PC-3 (cell line): ENCODE results near the gene XPO5. TPM values are rescaled to one million over a fixed set of nuclear protein-coding genes. Genes with fewer than 3 reads are reported as not detected.

ENCODE experiments used
- ATAC-seq: fragments of 200-7000 bp; cut with Tn5 transposase; 2 replicates; pipeline ENCODE4 v1.9.1; 2020; ENCODE audit warnings: mild to moderate bottlenecking, moderate library complexity
- Bru-seq: library from RNA; stranded (reverse); fragments of 400-500 nt; gene quantifications from one replicate; lab custom pipeline; 2021; lab: Mats Ljungman, UMichigan
- BruChase-seq, 2 experiments: library from RNA; stranded (reverse); fragments of 400-500 nt; gene quantifications; one replicate each; lab custom pipeline; 2021; lab: Mats Ljungman, UMichigan
- BruUV-seq: library from RNA; stranded (reverse); fragments of 400-500 nt; replicated peaks from 2 replicates; lab custom pipeline; 2021; lab: Mats Ljungman, UMichigan
- CTCF ChIA-PET: fragments of 300-600 bp; sonication (Branson Sonifier 250); formaldehyde crosslinking; loops from one replicate; lab custom pipeline; 2022; ENCODE audit warnings: antibody characterized with exemption; lab: Charles Lee
- POLR2A ChIA-PET: fragments of 300-600 bp; sonication (Branson Sonifier 250); formaldehyde crosslinking; loops from one replicate; lab custom pipeline; 2022; ENCODE audit warnings: antibody characterized with exemption; ENCODE audit not compliant: unreplicated experiment; lab: Charles Lee
- DNase-seq: peaks from one replicate; pipeline ENCODE4 v3.0.0-alpha.2; 2015
- H2AFZ ChIP-seq: fragments of 300-600 bp; sonication (generic); 2 replicates; pipeline ENCODE4 v1.6.0; 2016; ENCODE audit warnings: antibody characterized with exemption, low read length
- H3F3A ChIP-seq: fragments of 300-600 bp; sonication (generic); one replicate; pipeline ENCODE4 v1.6.0; 2017; ENCODE audit warnings: antibody characterized with exemption, low read length, control low read depth, mild to moderate bottlenecking; ENCODE audit not compliant: unreplicated experiment
- H3K27ac ChIP-seq: fragments of 300-600 bp; sonication (generic); 2 replicates; pipeline ENCODE4 v1.5.1; 2016; ENCODE audit warnings: mild to moderate bottlenecking, low read length
- H3K27me3 ChIP-seq: fragments of 300-600 bp; sonication (generic); 2 replicates; pipeline ENCODE4 v1.6.1; 2016; ENCODE audit warnings: low read length, mixed read lengths
- H3K36me3 ChIP-seq: fragments of 300-600 bp; sonication (generic); 2 replicates; pipeline ENCODE4 v1.6.1; 2016; ENCODE audit warnings: low read depth, mixed run types, low read length, mixed read lengths
- H3K4me1 ChIP-seq: fragments of 300-600 bp; sonication (generic); 2 replicates; pipeline ENCODE4 v1.5.1; 2016; ENCODE audit warnings: low read length; ENCODE audit not compliant: insufficient read depth
- H3K4me2 ChIP-seq: fragments of 300-600 bp; sonication (generic); 2 replicates; pipeline ENCODE4 v1.6.0; 2016; ENCODE audit warnings: low read length
- H3K4me3 ChIP-seq: fragments of 300-600 bp; sonication (generic); 2 replicates; pipeline ENCODE4 v1.5.1; 2016; ENCODE audit warnings: mild to moderate bottlenecking, low read length, mixed read lengths
- H3K79me2 ChIP-seq: fragments of 300-600 bp; sonication (generic); 2 replicates; pipeline ENCODE4 v1.6.1; 2017; ENCODE audit warnings: low read length, mixed read lengths
- H3K9ac ChIP-seq: fragments of 300-600 bp; sonication (generic); 2 replicates; pipeline ENCODE4 v1.6.0; 2016; ENCODE audit warnings: mild to moderate bottlenecking, low read length
- H3K9me2 ChIP-seq: fragments of 300-600 bp; sonication (generic); replicated peaks from 2 replicates; pipeline ENCODE4 v1.6.1; 2016; ENCODE audit warnings: mixed run types, low read length, mixed read lengths
- H3K9me3 ChIP-seq: fragments of 300-600 bp; sonication (generic); 2 replicates; pipeline ENCODE4 v1.6.1; 2016; ENCODE audit warnings: low read length, mixed read lengths
- H4K20me1 ChIP-seq: fragments of 300-600 bp; sonication (generic); 2 replicates; pipeline ENCODE4 v1.6.1; 2016; ENCODE audit warnings: low read length, mixed read lengths
- EZH2 ChIP-seq: fragments of 300-600 bp; sonication (generic); IDR thresholded peaks from one replicate; pipeline ENCODE4 v1.6.1; 2017; ENCODE audit warnings: antibody characterized with exemption, mild to moderate bottlenecking, low read length; ENCODE audit not compliant: unreplicated experiment
- EZH2phosphoT487 ChIP-seq: fragments of 300-600 bp; sonication (generic); IDR thresholded peaks from 2 replicates; pipeline ENCODE4 v1.6.1; 2018; ENCODE audit warnings: mild to moderate bottlenecking, antibody characterized with exemption, low read length, borderline replicate concordance
- intact Hi-C: fragments of 100-400 bp; cut with micrococcal nuclease; formaldehyde crosslinking; loops from 2 replicates; pipeline ENCODE4 v1.9.0; 2023
- long read RNA-seq: library from polyadenylated mRNA; unstranded; transcript quantifications from one replicate; pipeline ENCODE4 v2.0.0, GENCODE V29; 2021; ENCODE audit not compliant: unreplicated experiment
- total RNA-seq: library from RNA; depleted of rRNA; stranded (reverse); fragments of >200 nt; gene quantifications from 2 replicates; pipeline ENCODE4 v1.2.3, GENCODE V29; 2014; rRNA removed
- TF ChIP-seq, protein P1 (sequence below): fragments of 300-600 bp; sonication (generic); conservative IDR thresholded peaks from 2 replicates; pipeline ENCODE4 v1.5.1; 2017; ENCODE audit warnings: antibody characterized with exemption, low read depth, mild to moderate bottlenecking, low read length

XPO5 gene
- total RNA-seq: 42.3 and 50.6 TPM in 2 replicates
- Bru-seq, nascent RNA: percentile 78 among the genes with signal in this experiment
- percentile 89 among the genes with signal in this experiment for BruChase-seq, experiment 1, labeled RNA remaining after a 6-hour chase
- BruChase-seq, experiment 2, labeled RNA remaining after a 2-hour chase: percentile 85 among the genes with signal in this experiment
- long read RNA-seq, full-length matches to known transcripts: 21 of 50 reads
- long read RNA-seq, partial matches to known transcripts: 9 of 50 reads
- long read RNA-seq, other reads (novel, unspliced or antisense): 20 of 50 reads

- TF ChIP-seq, protein P1, sequence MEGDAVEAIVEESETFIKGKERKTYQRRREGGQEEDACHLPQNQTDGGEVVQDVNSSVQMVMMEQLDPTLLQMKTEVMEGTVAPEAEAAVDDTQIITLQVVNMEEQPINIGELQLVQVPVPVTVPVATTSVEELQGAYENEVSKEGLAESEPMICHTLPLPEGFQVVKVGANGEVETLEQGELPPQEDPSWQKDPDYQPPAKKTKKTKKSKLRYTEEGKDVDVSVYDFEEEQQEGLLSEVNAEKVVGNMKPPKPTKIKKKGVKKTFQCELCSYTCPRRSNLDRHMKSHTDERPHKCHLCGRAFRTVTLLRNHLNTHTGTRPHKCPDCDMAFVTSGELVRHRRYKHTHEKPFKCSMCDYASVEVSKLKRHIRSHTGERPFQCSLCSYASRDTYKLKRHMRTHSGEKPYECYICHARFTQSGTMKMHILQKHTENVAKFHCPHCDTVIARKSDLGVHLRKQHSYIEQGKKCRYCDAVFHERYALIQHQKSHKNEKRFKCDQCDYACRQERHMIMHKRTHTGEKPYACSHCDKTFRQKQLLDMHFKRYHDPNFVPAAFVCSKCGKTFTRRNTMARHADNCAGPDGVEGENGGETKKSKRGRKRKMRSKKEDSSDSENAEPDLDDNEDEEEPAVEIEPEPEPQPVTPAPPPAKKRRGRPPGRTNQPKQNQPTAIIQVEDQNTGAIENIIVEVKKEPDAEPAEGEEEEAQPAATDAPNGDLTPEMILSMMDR: peak; percentile 34; the same call in 1 of the 2 replicates
- no peak for TF ChIP-seq EZH2phosphoT487
- H3K9me2 ChIP-seq: no peaks in the 10 kb centered on the region
- H4K20me1 ChIP-seq: no peaks in the 10 kb centered on the region
- H3K9ac ChIP-seq: peak within 1 kb of the TSS; percentile 83
- no peaks in the 10 kb centered on the region for H3F3A ChIP-seq
- H3K27me3 ChIP-seq: no peaks in the 10 kb centered on the region
- CTCF ChIA-PET: no interaction called here
- TSS peak; percentile 80 for BruUV-seq
- ATAC-seq: peak; percentile 97
- peaks cover 23% of the 10 kb centered on the region for H3K36me3 ChIP-seq
- H3K4me1 ChIP-seq: peaks cover 17% of the 10 kb centered on the region
- H2AFZ ChIP-seq: peak within 1 kb of the TSS; percentile 93
- H3K27ac ChIP-seq: peak within 1 kb of the TSS; percentile 31
- H3K4me2 ChIP-seq: peak within 1 kb of the TSS; percentile 98
- intact Hi-C loops: no loop called here
- H3K4me3 ChIP-seq: peak within 1 kb of the TSS; percentile 81
- peaks cover 76% of the 10 kb centered on the region for H3K79me2 ChIP-seq
- POLR2A ChIA-PET: interaction anchor here (0.8 kb wide), 1 partner anchor 53 kb away, joined by 3 read pairs; the partner anchor contains the start of gene GTPBP2
- H3K9me3 ChIP-seq: no peaks in the 10 kb centered on the region
- DNase-seq: peak; percentile 96
Measured at GRCh38 chr6:43575772-43576551, at the start of gene XPO5, which contains the start of gene POLH. Gene XPO5, minus strand, starts transcription at chr6:43576038. Its CDS starts 174 bp downstream, at chr6:43575864. Gene POLH, plus strand, starts transcription at chr6:43576185. Its CDS starts 6,135 bp downstream, at chr6:43582320.

- no peak for DNase-seq
Measured at GRCh38 chr6:43625393-43625992, 49.7 kb upstream of the XPO5 start.

More at GRCh38 chr6:43625393-43625992, 49.7 kb upstream of the XPO5 start:
- ATAC-seq: no peak
- H4K20me1 ChIP-seq: no peaks in the 10 kb centered on the region
- no peaks in the 10 kb centered on the region for H3K9me2 ChIP-seq
- H3K79me2 ChIP-seq: peaks cover 31% of the 10 kb centered on the region
- no peak overlapping the region for H2AFZ ChIP-seq
- H3K4me3 ChIP-seq: no peak overlapping the region
- intact Hi-C loops: no loop called here
- H3K9me3 ChIP-seq: no peaks in the 10 kb centered on the region
- no peak overlapping the region for H3K4me2 ChIP-seq
- H3K9ac ChIP-seq: no peak overlapping the region
- H3K4me1 ChIP-seq: peaks cover 21% of the 10 kb centered on the region
- CTCF ChIA-PET: no interaction called here
- no peak overlapping the region for H3K27ac ChIP-seq
- POLR2A ChIA-PET: no interaction called here
- BruUV-seq: no TSS peak
- peaks cover 37% of the 10 kb centered on the region for H3K36me3 ChIP-seq
- H3K27me3 ChIP-seq: no peaks in the 10 kb centered on the region
- H3F3A ChIP-seq: no peaks in the 10 kb centered on the region
- TF ChIP-seq, protein P1: no peak
- TF ChIP-seq EZH2 (no peak), EZH2phosphoT487 (no peak)
